ENCODE data around the gene MBD2.

DNA sequence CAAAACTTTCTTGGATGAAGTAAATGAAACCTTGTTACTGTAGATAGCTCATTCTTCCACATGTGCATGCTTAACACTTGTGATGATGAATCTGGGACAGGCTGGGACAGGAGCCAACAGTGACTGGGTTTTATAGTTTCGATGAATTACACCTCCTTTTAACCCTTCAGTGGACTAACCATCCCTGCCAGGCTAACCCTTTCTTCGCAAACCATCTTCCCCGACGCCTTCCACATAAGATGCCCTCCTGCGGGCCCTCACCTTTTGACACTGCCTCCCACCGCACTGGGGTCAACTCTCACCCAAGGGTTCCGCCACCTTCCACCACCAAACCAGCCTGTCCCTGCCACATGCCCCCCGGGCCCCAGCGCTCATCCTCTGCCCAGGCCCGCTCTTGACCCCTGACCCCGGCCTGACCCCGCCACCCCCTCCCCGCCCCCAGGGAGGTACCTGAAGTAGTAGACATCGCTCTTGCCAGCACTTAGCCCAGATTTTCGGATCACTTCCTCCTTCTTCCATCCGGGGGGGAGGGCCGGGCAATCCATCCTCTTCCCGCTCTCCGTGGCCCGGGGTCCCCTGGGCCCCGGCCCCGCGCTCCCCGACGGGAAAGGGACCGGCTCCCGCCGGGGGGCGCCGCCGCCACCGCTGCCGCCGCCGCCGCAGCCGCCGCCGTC, 764 bp downstream of the MBD2 start:
- TF ChIP-seq, protein P1, sequence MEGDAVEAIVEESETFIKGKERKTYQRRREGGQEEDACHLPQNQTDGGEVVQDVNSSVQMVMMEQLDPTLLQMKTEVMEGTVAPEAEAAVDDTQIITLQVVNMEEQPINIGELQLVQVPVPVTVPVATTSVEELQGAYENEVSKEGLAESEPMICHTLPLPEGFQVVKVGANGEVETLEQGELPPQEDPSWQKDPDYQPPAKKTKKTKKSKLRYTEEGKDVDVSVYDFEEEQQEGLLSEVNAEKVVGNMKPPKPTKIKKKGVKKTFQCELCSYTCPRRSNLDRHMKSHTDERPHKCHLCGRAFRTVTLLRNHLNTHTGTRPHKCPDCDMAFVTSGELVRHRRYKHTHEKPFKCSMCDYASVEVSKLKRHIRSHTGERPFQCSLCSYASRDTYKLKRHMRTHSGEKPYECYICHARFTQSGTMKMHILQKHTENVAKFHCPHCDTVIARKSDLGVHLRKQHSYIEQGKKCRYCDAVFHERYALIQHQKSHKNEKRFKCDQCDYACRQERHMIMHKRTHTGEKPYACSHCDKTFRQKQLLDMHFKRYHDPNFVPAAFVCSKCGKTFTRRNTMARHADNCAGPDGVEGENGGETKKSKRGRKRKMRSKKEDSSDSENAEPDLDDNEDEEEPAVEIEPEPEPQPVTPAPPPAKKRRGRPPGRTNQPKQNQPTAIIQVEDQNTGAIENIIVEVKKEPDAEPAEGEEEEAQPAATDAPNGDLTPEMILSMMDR (IDR thresholded peaks at IDR 0.05; ENCODE audit: insufficient read depth, low read length, poor library complexity, severe bottlenecking): no peak
- no peak for TF ChIP-seq EZH2phosphoT487 (conservative IDR thresholded peaks at IDR 0.05; ENCODE audit: low read length)
